Stimulated activated CD8-positive, alpha-beta memory T cell treated with anti-CD3 and anti-CD28 coated beads, Interleukin-7, amount 100 ng/mL, for 24 hours (primary cell): Measurements from ENCODE around the gene SLC2A9.

Source experiments
- DNase-seq: peaks from one replicate; pipeline ENCODE4 v3.0.0-alpha.2; 2020; ENCODE audit warnings: low read depth

The SLC2A9 gene

GRCh38 chr4:9893329-9894108 is 127.8 kb downstream of the SLC2A9 start:
- DNase-seq, result no peak

GRCh38 chr4:9891740-9892139 is 129.6 kb downstream of the SLC2A9 start:
- DNase-seq, result no peak

GRCh38 chr4:9891056-9891455 is 130.2 kb downstream of the SLC2A9 start:
- no peak for DNase-seq

- DNase-seq, result no peak
Observed at GRCh38 chr4:9889306-9889705, 132.0 kb downstream of the SLC2A9 start.

- DNase-seq, result no peak
Observed at GRCh38 chr4:9885958-9886357, 135.3 kb downstream of the SLC2A9 start.

GRCh38 chr4:9880406-9881197 is 140.7 kb downstream of the SLC2A9 start:
- no peak for DNase-seq

GRCh38 chr4:9877123-9877522 is 144.2 kb downstream of the SLC2A9 start:
- DNase-seq, result no peak

- DNase-seq, result no peak
Observed at GRCh38 chr4:9875516-9875915, 145.8 kb downstream of the SLC2A9 start.

GRCh38 chr4:9874385-9874784 is 146.9 kb downstream of the SLC2A9 start:
- no peak for DNase-seq

GRCh38 chr4:9870165-9870790 is 151.0 kb downstream of the SLC2A9 start:
- no peak for DNase-seq

GRCh38 chr4:9867751-9868425 is 153.4 kb downstream of the SLC2A9 start:
- no peak for DNase-seq

GRCh38 chr4:9866931-9867330 is 154.4 kb downstream of the SLC2A9 start:
- no peak for DNase-seq

GRCh38 chr4:9861561-9861960 is 159.7 kb downstream of the SLC2A9 start:
- no peak for DNase-seq

- DNase-seq, result no peak
Observed at GRCh38 chr4:9859810-9860209, 161.5 kb downstream of the SLC2A9 start.

- no peak for DNase-seq
Observed at GRCh38 chr4:9849538-9849920, 171.8 kb downstream of the SLC2A9 start.

GRCh38 chr4:9847968-9848748 is 173.1 kb downstream of the SLC2A9 start:
- no peak for DNase-seq

- no peak for DNase-seq
Observed at GRCh38 chr4:9845791-9846493, 175.4 kb downstream of the SLC2A9 start.

- DNase-seq, result no peak
Observed at GRCh38 chr4:9841072-9841471, 180.2 kb downstream of the SLC2A9 start.

- DNase-seq, result no peak
Observed at GRCh38 chr4:9835430-9835829, 185.9 kb downstream of the SLC2A9 start.

GRCh38 chr4:9833421-9833820 is 187.9 kb downstream of the SLC2A9 start:
- no peak for DNase-seq

GRCh38 chr4:9832640-9833039 is 188.7 kb downstream of the SLC2A9 start:
- DNase-seq, result no peak
